Measurements from ENCODE around the gene ARHGEF11.
"Not testable (repeated sequence)": the region's sequence is repeated elsewhere in the genome, so short reads cannot be mapped to it uniquely, and the experiment has no call there.

ARHGEF11 gene, protein sequence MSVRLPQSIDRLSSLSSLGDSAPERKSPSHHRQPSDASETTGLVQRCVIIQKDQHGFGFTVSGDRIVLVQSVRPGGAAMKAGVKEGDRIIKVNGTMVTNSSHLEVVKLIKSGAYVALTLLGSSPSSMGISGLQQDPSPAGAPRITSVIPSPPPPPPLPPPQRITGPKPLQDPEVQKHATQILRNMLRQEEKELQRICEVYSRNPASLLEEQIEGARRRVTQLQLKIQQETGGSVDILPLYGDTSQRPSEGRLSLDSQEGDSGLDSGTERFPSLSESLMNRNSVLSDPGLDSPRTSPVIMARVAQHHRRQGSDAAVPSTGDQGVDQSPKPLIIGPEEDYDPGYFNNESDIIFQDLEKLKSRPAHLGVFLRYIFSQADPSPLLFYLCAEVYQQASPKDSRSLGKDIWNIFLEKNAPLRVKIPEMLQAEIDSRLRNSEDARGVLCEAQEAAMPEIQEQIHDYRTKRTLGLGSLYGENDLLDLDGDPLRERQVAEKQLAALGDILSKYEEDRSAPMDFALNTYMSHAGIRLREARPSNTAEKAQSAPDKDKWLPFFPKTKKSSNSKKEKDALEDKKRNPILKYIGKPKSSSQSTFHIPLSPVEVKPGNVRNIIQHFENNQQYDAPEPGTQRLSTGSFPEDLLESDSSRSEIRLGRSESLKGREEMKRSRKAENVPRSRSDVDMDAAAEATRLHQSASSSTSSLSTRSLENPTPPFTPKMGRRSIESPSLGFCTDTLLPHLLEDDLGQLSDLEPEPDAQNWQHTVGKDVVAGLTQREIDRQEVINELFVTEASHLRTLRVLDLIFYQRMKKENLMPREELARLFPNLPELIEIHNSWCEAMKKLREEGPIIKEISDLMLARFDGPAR (N-terminal part only)

DNA sequence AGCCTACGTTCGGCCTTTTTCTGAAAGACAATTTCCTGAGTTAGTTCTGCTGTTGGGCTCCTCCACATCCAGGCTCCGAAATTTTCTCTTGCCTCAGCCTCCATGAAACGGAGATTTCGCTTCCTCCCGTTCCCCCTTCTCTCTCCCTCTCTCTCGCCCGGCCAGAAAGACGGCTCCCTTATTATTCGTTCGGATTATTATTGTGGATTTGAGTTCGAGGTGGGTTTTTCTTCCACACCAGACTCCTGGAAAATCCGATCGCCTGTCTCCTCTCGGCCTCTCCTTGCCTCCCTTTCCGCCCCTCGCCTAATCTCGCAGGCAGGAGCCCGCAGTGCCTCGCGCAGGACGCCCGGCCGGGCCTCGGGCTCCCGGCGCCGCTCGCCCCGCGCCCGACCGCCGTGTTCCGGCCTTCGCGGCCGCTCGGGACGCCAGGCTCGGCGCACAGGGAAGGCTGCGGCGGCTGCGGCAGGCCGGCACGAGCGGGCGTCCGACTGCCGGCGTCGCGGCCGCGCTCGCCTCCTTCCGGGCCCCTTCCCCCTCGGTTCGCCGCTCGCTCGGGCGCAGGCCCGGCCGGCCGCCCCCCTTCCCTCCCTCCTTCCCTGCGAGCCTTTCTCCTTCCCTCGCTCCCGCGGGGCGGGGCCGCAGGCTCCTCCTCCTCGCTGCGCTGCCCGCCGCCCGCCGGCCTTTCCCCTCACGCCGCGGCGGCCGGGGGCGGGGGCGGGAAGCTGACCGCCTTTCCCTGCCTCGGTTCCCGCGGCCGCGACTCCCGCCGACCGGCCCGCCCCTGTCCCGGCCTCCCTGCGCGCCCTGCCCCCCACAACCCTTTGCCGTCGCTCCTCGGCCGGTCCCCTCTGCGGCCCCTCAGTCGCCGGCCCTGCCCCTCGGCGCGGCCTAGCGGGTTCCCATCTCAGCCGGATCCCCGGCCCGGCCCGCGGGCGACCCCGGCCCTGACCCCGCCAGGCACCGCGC, at the start of gene ARHGEF11:
Gene ARHGEF11, minus strand, starts transcription at position 493 of the 969 bp plus-strand sequence. CDS start 1,412 bp downstream, outside the sequence.
- peak; percentile 92 for DNase-seq (ENCODE audit: low spot score)

DNA sequence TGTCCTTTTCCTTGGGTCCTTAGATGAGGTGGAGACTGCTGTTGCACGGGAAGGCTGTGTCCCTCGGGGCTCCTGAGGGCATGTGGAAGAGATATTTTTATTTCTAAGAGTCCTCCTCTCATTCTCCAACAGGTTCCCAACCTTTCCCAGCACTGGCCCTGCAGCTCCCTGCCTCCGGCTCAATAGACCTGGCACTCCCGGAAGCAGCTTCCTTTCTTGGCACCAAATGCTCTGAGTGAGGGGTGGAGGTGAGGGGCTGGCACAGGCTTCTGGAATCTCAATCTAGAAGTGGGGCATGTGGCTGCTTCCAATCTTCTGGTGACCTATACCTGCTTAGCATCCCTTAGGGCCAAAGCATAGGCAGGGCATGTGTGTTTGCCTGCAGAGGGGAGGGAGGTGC, 49.5 kb upstream of the ARHGEF11 start:
- DNase-seq (ENCODE audit: low spot score): no peak

DNA sequence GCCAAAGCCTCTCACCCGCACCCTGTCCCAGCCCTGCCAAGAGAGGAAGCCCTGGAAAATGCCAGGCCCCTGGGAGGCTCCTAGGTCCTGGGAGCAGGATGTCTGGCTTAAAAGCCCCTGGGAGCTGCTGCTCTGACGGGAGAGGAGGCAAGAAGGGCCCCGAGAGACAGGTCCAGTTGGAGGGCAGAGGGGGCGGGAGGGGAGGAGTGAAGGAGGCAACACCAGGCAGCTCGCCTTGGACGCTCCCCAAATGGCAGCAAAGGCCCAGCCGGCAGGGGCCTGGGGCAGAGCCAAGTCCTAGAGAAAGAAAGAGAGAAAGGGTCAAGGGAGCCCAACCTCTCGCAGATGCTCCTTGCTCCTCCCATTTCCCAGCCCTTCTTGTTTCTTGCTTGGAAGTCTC, 47.3 kb upstream of the ARHGEF11 start:
- peak; percentile 22 for DNase-seq (ENCODE audit: low spot score)

DNA sequence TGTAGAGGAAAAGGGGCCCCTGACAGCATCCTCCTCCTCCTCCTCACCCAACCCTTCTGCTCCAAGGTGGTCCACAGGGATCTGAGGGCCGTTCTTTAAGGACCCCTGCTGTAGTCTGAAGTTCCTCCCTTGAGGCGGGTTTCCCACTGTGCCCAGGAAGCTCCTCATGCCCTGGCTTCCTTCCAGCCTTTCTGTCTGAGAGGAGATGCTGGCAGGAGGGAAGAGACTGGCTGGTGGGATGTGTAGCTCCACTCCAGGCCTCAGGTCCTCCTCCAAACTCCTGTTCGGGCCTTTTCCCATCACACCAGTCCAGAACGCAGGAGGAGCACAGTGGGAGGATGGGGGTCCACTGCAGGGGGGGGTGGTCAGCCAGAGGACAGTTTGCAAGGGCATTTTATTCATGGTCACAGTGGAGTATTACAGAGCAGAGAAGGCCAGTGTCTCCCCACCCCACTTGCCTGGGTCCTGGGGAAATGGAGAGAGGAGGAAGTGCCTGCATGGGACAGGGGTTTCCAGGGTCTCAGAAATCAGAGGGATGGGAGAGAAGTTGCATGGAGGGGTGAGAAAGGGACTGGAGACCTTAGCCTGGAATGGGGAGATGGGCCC, 46.2 kb upstream of the ARHGEF11 start:
- no peak for DNase-seq (ENCODE audit: low spot score)

DNA sequence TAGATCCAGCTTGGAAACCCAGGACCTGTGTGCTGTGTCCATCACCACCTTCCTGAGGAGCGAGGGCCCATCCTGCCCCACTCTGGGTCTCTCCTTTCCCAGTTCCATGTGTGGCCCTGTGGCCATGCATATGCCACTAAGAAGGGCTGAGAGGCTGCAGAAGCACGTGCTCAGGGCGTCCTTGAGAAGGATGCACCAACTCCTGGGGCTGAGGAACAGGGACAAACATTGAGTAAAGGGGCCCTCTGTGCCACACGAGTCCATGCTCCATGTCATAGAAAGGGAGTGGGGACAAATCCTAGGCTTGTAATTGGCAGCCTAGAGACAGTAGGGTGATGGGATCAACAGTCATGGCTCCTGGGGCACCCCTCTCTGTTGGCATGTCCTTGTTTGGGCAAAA, 45.6 kb upstream of the ARHGEF11 start:
- no peak for DNase-seq (ENCODE audit: low spot score)

DNA sequence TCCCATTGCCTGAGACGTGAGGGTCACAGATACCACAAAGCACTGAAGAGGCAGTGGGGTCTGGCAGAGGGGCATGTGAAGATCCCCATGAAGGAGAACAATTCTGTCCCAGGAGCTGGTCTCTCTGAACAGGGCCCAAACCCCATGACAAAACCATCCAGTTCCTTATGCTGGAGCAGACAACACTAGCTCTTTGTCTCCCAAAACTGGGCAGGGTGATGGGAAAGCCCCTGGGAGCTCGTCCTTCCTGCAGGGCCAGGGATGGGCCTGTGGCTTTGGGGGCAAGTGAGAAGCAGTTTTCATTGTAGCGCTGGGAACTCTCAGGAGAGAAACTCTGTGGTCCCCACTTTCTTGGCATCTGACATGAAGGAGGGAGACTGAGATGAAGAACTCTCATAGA, 45.2 kb upstream of the ARHGEF11 start:
- DNase-seq (ENCODE audit: low spot score): no peak

DNA sequence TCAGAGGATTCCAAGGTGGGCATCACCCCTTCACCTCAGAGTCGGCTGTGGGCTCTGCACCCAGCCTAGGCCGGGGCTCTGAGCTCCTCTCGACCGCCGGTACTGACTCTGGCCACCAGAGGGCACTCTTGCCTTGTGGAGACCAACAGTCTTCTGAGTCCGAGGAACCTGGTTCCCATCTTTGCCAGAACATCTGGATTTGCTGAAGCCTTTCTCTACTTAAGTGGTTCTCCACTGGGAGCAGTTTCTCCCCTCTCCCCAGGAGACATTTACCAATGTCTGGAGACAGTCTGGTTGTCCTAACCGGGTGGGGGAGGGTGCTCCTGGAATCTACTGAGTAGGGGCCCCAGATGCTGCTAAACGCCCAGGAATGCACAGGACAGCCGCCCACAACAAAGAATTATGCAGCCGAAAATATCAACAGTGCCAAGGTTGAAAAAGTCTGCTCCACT, 44.7 kb upstream of the ARHGEF11 start:
- peak; percentile 70 for DNase-seq (ENCODE audit: low spot score)

DNA sequence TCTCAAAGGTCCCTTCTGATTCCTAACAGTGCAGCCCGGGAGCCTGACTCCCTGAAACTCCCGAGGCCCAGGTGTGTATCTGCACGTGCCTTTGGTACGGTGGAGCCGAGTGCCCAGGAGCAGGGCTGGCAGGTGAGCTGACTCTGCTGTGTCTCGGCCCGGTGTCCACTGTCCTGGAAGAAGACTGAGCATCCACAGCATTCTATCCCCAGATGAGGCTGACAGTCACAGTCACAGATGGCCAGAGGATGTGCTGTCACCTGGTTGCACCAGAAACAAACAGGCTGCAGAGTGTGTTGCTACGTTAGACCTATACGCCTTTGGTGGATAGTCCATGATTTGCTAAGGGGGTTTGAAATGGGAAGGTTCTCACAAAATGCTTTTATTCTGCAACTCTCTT, 44.2 kb upstream of the ARHGEF11 start:
- no peak for DNase-seq (ENCODE audit: low spot score)

DNA sequence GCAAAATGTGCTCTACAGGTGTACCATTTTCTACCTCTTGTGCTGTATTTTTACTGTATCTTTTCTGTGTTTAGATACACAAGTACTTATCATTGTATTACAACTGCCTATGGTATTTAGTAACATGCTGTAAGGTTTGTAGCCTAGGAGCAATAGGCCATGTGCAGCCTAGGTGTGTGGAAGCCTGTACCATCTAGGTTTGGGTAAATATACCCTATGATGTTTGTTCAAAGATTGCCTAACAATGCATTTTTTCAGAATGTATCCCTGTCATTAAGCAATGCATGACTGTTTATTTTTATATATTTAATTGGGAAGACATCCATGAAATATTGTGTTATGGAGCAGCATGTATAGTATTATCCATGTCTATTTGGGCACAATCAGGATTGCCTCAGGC, 43.1 kb upstream of the ARHGEF11 start:
- DNase-seq (ENCODE audit: low spot score): no peak

DNA sequence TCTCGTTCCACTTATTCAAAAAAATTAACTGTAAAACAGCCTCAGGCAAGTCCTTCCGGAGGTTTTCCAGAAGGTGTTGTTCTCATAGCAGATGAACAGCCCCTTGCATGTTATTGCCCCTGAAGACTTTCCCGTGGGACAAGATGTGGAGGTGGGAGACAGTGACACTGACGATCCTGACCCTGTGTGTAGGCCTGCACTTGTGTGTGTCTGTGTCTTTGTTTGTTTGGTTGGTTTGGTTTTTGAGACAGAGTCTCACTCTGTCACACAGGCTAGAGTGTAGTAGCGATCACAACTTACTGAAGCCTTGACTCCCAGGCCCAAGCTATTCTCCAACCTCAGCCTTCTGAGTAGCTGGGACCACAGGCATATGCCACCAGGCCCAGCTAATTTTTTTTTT, 41.5 kb upstream of the ARHGEF11 start:
- no peak for DNase-seq (ENCODE audit: low spot score)

DNA sequence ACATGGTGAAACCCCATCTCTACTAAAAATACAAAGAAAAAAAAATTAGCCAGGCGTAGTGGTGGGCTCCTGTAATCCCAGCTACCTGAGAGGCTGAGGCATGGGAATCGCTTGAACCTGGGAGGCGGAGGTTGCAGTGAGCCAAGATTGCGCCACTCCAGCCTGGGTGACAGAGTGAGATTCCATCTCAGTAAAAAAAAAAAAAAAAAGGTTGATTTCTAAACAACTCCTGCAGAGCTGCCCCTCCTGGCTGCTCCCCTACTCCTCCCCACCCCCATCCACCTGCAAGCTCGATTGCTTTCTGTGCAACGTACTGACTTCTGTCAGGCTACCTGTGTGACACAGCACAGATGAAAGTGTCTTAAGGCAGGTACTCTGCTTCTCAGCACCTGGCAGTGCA, 40.8 kb upstream of the ARHGEF11 start:
- no peak for DNase-seq (ENCODE audit: low spot score)

DNA sequence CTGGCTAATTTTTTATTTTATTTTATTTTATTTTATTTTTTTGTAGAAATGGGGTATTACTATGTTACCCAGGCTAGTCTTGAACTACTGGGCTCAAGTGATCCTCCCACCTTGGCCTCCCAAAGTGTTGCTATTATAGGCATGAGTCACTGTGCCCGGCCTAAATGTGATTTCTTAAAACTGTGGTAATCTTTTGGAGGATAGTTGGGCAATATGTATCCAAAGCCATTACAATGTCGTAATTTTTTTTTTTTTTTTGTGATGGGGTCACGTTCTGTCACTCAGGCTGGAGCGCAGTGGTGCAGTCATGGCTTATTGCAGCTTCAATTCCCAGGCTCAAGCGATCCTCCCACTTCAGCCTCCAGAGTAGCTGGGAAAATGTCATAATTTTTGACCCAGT, 39.9 kb upstream of the ARHGEF11 start:
- DNase-seq (ENCODE audit: low spot score): no peak

DNA sequence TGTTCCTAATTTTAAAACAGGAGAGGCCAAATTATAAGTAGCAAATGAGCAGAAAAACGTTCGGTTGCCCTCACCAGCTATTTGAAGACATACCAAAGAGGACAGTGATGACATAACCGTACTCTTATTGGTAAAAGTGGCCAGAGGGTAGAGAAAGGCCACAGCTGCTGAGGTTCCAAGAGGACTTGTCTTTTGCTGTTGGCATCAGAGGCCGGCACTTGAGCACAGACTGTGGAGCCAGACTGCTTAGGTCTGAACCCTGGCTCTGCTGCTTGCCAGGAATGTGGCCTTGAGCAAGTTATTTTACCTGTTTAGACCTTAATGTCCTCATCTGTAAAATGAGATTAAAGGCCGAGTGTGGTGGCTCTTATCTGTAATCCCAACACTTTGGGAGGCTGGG, 39.2 kb upstream of the ARHGEF11 start:
- DNase-seq (ENCODE audit: low spot score): no peak

DNA sequence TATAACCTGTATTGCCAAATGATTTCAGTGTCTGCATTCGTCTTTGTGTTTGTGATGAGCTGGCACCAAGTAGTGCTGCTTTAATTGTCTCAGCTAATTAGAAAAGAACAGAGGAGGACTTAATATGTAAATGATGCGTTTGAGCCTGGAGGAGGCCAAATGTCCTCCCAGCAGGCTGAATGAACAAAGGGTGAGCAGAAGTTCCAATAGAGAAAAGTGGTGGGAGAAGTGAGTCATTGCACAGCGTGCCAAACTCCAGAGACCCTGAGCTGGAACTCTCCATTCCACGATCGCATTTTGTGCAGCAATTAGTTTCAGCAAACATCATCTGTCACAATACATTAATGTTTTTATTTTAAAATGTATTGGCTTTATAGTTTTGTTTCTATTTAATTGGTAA, 36.2 kb upstream of the ARHGEF11 start:
- DNase-seq (ENCODE audit: low spot score): no peak

DNA sequence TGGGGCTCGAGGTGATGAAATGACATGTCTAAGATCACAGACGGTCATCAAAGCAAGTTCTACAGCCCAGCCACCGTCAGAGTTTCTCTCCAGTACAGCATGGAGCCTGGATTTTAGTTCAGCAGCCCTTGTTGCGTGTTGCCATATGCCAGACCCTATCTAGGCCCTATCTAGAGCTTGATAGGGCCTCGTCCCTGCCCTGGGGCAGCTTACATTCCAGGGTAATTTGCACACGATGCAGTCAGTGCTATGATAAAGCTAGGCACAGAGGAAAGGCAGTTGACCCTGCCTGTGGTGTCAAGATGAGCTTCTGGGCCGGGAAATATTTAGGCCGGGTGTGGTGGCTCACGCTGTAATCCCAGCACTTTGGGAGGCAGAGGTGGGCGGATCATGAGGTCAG, 35.2 kb upstream of the ARHGEF11 start:
- DNase-seq (ENCODE audit: low spot score): no peak

DNA sequence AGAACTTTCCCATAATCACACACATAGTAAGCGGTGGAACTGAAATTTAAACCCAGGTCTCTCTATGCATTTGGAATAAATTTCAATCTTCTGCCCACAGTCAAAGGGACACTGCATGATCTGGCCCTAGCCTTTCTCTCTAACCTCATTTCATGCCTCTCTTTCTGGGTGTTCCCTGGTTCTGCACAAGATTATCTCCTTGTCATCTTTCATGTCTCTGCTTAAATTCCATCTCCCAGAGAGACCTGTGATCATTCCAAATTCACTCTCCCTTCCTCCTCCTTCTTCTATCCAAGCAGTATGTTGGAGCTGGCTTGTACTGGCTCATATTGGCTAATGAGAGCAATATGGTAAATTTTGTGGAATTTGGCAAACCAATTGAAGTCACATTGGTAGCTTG, 31.9 kb upstream of the ARHGEF11 start:
- DNase-seq (ENCODE audit: low spot score): no peak

DNA sequence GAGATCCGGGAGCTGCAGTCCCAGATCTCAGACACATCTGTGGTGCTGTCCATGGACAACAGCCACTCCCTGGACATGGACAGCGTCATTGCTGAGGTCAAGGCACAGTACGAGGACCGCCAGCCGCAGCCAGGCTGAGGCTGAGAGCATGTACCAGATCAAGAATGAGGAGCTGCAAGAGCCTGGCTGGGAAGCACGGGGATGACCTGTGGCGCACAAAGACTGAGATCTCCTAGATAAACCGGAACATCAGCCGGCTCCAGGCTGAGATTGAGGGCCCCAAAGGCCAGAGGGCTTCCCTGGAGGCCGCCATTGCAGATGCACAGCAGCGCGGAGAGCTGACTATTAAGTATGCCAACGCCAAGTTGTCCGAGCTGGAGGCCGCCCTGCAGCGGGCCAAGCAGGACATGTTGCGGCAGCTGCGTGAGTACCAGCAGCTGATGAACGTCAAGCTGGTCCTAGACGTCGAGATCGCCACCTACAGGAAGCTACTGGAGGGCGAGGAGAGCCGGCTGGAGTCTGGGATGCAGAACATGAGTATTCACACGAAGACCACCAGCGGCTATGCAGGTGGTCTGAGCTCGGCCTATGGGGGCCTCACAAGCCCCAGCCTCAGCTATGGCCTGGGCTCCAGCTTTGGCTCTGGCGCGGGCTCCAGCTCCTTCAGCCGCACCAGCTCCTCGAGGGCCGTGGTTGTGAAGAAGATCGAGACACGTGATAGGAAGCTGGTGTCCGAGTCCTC, 28.6 kb upstream of the ARHGEF11 start:
- peak; percentile 54 for DNase-seq (ENCODE audit: low spot score)

DNA sequence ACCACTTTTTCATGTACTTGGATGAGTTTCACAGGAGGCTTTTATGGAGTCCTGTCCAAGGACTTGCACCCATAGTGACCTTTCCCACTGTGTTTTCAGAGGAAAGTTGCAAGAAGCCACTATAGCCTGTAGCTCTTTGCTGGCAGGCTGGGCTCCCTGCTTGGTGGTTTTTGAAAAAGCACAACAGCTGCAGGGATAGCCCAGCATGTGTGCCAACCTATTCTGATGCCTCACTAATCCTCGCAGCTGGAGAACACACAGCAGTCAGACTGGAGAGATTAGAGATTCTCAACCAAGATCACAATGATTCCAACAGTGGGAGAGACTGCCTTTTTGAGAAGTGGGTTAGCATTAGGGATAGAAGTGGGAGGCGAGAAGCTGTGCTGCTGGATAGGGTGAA, 24.1 kb upstream of the ARHGEF11 start:
- no peak for DNase-seq (ENCODE audit: low spot score)

DNA sequence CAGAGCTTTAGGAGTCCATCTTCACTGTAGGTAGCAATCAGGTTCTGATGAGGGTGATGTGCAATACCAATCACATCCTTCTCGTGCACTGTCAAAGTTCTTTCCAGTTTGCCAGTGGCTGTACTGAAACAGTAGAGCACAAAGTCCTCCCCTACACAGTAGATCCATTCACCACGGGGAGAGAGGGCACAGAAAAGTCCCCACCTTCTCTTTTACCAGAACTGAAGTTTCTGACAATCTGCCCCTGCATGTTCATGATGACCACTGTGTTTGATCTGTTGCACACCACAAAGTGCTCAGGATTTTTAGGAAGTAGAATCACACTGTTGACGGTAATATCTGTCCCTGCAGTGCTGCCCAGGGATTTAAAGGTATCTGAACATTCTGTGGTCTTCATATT, 13.7 kb upstream of the ARHGEF11 start:
- not testable (repeated sequence) for DNase-seq (ENCODE audit: low spot score)

DNA sequence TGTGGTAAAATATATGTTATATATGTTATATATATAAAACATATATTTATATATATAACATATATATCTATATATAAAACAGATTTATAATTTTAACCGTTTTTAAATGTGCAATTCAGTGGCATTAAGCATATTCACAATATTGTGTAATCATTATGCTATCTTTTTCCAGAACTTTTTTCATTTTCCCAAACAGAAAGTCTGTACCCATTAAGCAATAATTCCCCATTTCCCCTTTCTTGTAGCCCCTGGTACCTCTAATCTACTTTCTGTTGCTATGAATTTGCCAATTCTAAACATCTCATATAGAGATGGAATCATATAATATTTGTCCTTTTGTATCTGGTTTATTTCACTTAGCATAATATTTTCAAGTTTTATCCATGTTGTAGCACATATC, 10.7 kb upstream of the ARHGEF11 start:
- no peak for DNase-seq (ENCODE audit: low spot score)

DNA sequence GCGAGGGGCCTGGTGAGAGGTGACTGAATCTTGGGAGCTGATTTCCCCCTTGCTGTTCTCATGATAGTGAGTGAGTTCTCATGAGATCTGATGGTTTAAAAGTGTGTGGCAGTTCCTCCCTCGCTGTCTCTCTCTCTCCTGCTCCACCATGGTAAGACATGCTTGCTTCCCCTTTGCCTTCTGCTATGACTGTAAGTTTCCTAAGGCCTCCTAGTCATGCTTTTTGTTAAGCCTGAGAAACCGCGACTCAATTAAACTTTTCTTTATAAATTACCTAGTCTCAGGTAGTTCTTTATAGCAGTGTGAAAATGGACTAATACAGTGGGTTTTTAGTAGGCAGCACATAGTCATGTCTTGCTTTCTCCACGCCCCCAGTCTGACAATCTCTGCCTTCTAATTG, 10.2 kb upstream of the ARHGEF11 start:
- not testable (repeated sequence) for DNase-seq (ENCODE audit: low spot score)
